ENCODE measurements around the gene SRSF2. TPM values are rescaled to one million over a fixed set of nuclear protein-coding genes. Genes with fewer than 3 reads are reported as not detected.

SRSF2 gene
- total RNA-seq, 1 donor, result 152 TPM

- TF ChIP-seq CTCF (IDR thresholded peaks at IDR 0.05; ENCODE audit: insufficient read depth, low read depth, low read length), result no peak
- DNase-seq (ENCODE audit: low read depth), result peak; percentile 33
- peak overlapping the region; percentile 94 for H3K4me3 ChIP-seq (ENCODE audit: low read depth, low read length)
These were observed 1.3 kb upstream of the SRSF2 start for GRCh38 chr17:76738468-76738850.

GRCh38 chr17:76737676-76738467 lies 741 bp upstream of the SRSF2 start, which contains the start of gene MFSD11:
MFSD11 (plus strand) TSS chr17:76738119; CDS start chr17:76738353, 234 bp downstream.
- TF ChIP-seq CTCF (IDR thresholded peaks at IDR 0.05; ENCODE audit: insufficient read depth, low read depth, low read length), result no peak
- peak within 1 kb of the TSS; percentile 94 for H3K4me3 ChIP-seq (ENCODE audit: low read depth, low read length)
- DNase-seq (ENCODE audit: low read depth), result peak; percentile 96

- TF ChIP-seq CTCF (IDR thresholded peaks at IDR 0.05; ENCODE audit: insufficient read depth, low read depth, low read length), result peak; percentile 24
- DNase-seq (ENCODE audit: low read depth), result peak; percentile 79
- H3K4me3 ChIP-seq (ENCODE audit: low read depth, low read length), result peak overlapping the region; percentile 94
These were observed 616 bp downstream of the SRSF2 start for GRCh38 chr17:76736349-76737081.

GRCh38 chr17:76735586-76736348 lies 1.4 kb downstream of the SRSF2 start:
- no peak for TF ChIP-seq CTCF (IDR thresholded peaks at IDR 0.05; ENCODE audit: insufficient read depth, low read depth, low read length)
- H3K4me3 ChIP-seq (ENCODE audit: low read depth, low read length), result peak overlapping the region; percentile 94
- no peak for DNase-seq (ENCODE audit: low read depth)

GRCh38 chr17:76735006-76735405 lies 2.1 kb downstream of the SRSF2 start:
- TF ChIP-seq CTCF (IDR thresholded peaks at IDR 0.05; ENCODE audit: insufficient read depth, low read depth, low read length), result no peak
- DNase-seq (ENCODE audit: low read depth), result peak; percentile 74
- H3K4me3 ChIP-seq (ENCODE audit: low read depth, low read length), result peak overlapping the region; percentile 94

GRCh38 chr17:76734080-76734840 lies 2.9 kb downstream of the SRSF2 start:
- peak; percentile 57 for DNase-seq (ENCODE audit: low read depth)
- TF ChIP-seq CTCF (IDR thresholded peaks at IDR 0.05; ENCODE audit: insufficient read depth, low read depth, low read length), result no peak
- peak overlapping the region; percentile 94 for H3K4me3 ChIP-seq (ENCODE audit: low read depth, low read length)

Data from fibroblast of villous mesenchyme (primary cell).